Measurements from ENCODE around the gene C14orf132.

GRCh38 chr14:96089401-96089800, 50.2 kb downstream of the C14orf132 start:
- TF ChIP-seq, protein P1, sequence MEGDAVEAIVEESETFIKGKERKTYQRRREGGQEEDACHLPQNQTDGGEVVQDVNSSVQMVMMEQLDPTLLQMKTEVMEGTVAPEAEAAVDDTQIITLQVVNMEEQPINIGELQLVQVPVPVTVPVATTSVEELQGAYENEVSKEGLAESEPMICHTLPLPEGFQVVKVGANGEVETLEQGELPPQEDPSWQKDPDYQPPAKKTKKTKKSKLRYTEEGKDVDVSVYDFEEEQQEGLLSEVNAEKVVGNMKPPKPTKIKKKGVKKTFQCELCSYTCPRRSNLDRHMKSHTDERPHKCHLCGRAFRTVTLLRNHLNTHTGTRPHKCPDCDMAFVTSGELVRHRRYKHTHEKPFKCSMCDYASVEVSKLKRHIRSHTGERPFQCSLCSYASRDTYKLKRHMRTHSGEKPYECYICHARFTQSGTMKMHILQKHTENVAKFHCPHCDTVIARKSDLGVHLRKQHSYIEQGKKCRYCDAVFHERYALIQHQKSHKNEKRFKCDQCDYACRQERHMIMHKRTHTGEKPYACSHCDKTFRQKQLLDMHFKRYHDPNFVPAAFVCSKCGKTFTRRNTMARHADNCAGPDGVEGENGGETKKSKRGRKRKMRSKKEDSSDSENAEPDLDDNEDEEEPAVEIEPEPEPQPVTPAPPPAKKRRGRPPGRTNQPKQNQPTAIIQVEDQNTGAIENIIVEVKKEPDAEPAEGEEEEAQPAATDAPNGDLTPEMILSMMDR (IDR thresholded peaks at IDR 0.05; ENCODE audit: borderline replicate concordance, extremely low read depth, low read length, poor library complexity, severe bottlenecking), result no peak
- no peak for TF ChIP-seq EZH2 (IDR thresholded peaks at IDR 0.05; ENCODE audit: borderline replicate concordance, low read depth, low read length, severe bottlenecking)
